ENCODE results near the gene XPNPEP3. TPM values are rescaled to one million over a fixed set of nuclear protein-coding genes. Genes with fewer than 3 reads are reported as not detected.

The XPNPEP3 gene
- 10 to 100 TPM; 10.1 to 19.1 (median 12.2) TPM for total RNA-seq

GRCh38 chr22:40856513-40857308, at the start of gene XPNPEP3, which contains the start of gene ST13:
Gene XPNPEP3, plus strand, starts transcription at chr22:40857148. Its CDS starts 34 bp downstream, at chr22:40857182.
Gene ST13, minus strand, starts transcription at chr22:40856639. Its CDS starts 99 bp downstream, at chr22:40856540.
- DNase-seq (ENCODE audit: low spot score) (peak; percentile 85), ATAC-seq (ENCODE audit: low FRiP score) (peak; percentile 96)
- no peak for TF ChIP-seq CTCF (IDR thresholded peaks at IDR 0.05)

- no peak for ATAC-seq (ENCODE audit: low FRiP score)
- TF ChIP-seq CTCF (IDR thresholded peaks at IDR 0.05): no peak
- no peak for DNase-seq (ENCODE audit: low spot score)
Measured at GRCh38 chr22:40808018-40808841, 48.7 kb upstream of the XPNPEP3 start.

- TF ChIP-seq CTCF (IDR thresholded peaks at IDR 0.05): no peak
- DNase-seq (ENCODE audit: low spot score) (no peak), ATAC-seq (ENCODE audit: low FRiP score) (no peak)
Measured at GRCh38 chr22:40813912-40814315, 43.0 kb upstream of the XPNPEP3 start.

GRCh38 chr22:40817737-40818136, 39.2 kb upstream of the XPNPEP3 start:
- no peak for TF ChIP-seq CTCF (IDR thresholded peaks at IDR 0.05)
- DNase-seq (ENCODE audit: low spot score): no peak
- no peak for ATAC-seq (ENCODE audit: low FRiP score)

GRCh38 chr22:40818192-40818746, 38.7 kb upstream of the XPNPEP3 start:
- DNase-seq (ENCODE audit: low spot score) (no peak), ATAC-seq (ENCODE audit: low FRiP score) (no peak)
- TF ChIP-seq CTCF (IDR thresholded peaks at IDR 0.05): no peak

GRCh38 chr22:40818747-40819598, 38.0 kb upstream of the XPNPEP3 start, which contains the start of gene SLC25A17:
Gene SLC25A17, minus strand, starts transcription at chr22:40819346. Its CDS starts 98 bp downstream, at chr22:40819248.
- peak in 1 of 3 donors; percentile 8 for TF ChIP-seq CTCF (IDR thresholded peaks at IDR 0.05)
- DNase-seq (ENCODE audit: low spot score): peak; percentile 76
- ATAC-seq (ENCODE audit: low FRiP score): peak; percentile 94
